Measurements from ENCODE around the gene LHFPL3. TPM values are rescaled to one million over a fixed set of nuclear protein-coding genes. Genes with fewer than 3 reads are reported as not detected.

LHFPL3 gene
- polyA plus RNA-seq, 1 donor from 2014 or later = 5.6 TPM

DNA sequence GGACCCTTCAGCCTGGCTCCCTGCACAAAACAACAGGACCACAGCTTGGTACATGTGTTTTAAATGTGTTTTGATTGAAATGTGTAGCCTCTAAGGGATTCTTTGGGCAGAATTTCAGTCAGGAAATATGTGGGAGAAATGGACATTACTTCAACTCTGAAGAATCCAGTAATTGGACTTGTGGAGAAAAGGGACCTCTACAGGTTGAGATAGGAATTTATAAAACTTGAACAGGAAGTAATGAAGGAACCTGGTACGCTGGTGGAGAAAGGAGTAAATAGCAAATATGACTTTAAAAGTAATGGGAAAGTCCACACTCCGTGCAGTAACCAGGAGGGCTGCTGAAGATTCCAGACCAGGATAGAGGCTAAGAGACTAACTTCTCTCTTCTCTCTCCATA, 220.5 kb downstream of the LHFPL3 start:
- H3F3A ChIP-seq (ENCODE audit: insufficient read depth, low read length, poor library complexity, severe bottlenecking) = no peaks in the 10 kb centered on the region
- H2AFZ ChIP-seq (ENCODE audit: low read depth, low read length) = no peak overlapping the region
- no peaks in the 10 kb centered on the region for H3K9me2 ChIP-seq (ENCODE audit: insufficient read depth, low read length)
- no peak overlapping the region for H3K4me2 ChIP-seq (ENCODE audit: low read length)
- no peaks in the 10 kb centered on the region for H3K79me2 ChIP-seq (replicated peaks; ENCODE audit: insufficient read depth, low read length)
- H3K4me3 ChIP-seq (ENCODE audit: low read length) = no peak overlapping the region
- H3K36me3 ChIP-seq (ENCODE audit: insufficient read depth, low read length) = no peaks in the 10 kb centered on the region
- H3K9ac ChIP-seq (ENCODE audit: low read length) = no peak overlapping the region
- H3K27me3 ChIP-seq (ENCODE audit: insufficient read depth, low read depth, low read length) = no peaks in the 10 kb centered on the region
- no peak for TF ChIP-seq EP300 (conservative IDR thresholded peaks at IDR 0.05; ENCODE audit: poor library complexity, severe bottlenecking)
- TF ChIP-seq RAD21 (conservative IDR thresholded peaks at IDR 0.05) = peak; percentile 20
- no peaks in the 10 kb centered on the region for H3K9me3 ChIP-seq (ENCODE audit: low read length)
- no peak overlapping the region for H3K27ac ChIP-seq (ENCODE audit: low read length)
- H4K20me1 ChIP-seq (ENCODE audit: insufficient read depth) = no peaks in the 10 kb centered on the region

GRCh38 chr7:104550362-104550761, 222.0 kb downstream of the LHFPL3 start:
- TF ChIP-seq POLR2AphosphoS5 (IDR thresholded peaks at IDR 0.05) (no peak), SMC3 (conservative IDR thresholded peaks at IDR 0.05; ENCODE audit: poor library complexity) (no peak), MXI1 (conservative IDR thresholded peaks at IDR 0.05; ENCODE audit: poor library complexity, severe bottlenecking) (no peak), EZH2 (IDR thresholded peaks at IDR 0.05; ENCODE audit: borderline replicate concordance, insufficient read depth, low read length, poor library complexity, severe bottlenecking) (no peak), RAD21 (conservative IDR thresholded peaks at IDR 0.05) (no peak), TAF1 (IDR thresholded peaks at IDR 0.05; ENCODE audit: low read depth) (no peak), EP300 (conservative IDR thresholded peaks at IDR 0.05; ENCODE audit: poor library complexity, severe bottlenecking) (no peak)
- TF ChIP-seq, protein P1, sequence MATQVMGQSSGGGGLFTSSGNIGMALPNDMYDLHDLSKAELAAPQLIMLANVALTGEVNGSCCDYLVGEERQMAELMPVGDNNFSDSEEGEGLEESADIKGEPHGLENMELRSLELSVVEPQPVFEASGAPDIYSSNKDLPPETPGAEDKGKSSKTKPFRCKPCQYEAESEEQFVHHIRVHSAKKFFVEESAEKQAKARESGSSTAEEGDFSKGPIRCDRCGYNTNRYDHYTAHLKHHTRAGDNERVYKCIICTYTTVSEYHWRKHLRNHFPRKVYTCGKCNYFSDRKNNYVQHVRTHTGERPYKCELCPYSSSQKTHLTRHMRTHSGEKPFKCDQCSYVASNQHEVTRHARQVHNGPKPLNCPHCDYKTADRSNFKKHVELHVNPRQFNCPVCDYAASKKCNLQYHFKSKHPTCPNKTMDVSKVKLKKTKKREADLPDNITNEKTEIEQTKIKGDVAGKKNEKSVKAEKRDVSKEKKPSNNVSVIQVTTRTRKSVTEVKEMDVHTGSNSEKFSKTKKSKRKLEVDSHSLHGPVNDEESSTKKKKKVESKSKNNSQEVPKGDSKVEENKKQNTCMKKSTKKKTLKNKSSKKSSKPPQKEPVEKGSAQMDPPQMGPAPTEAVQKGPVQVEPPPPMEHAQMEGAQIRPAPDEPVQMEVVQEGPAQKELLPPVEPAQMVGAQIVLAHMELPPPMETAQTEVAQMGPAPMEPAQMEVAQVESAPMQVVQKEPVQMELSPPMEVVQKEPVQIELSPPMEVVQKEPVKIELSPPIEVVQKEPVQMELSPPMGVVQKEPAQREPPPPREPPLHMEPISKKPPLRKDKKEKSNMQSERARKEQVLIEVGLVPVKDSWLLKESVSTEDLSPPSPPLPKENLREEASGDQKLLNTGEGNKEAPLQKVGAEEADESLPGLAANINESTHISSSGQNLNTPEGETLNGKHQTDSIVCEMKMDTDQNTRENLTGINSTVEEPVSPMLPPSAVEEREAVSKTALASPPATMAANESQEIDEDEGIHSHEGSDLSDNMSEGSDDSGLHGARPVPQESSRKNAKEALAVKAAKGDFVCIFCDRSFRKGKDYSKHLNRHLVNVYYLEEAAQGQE (IDR thresholded peaks at IDR 0.05; ENCODE audit: borderline replicate concordance) = no peak
- TF ChIP-seq, protein P2, sequence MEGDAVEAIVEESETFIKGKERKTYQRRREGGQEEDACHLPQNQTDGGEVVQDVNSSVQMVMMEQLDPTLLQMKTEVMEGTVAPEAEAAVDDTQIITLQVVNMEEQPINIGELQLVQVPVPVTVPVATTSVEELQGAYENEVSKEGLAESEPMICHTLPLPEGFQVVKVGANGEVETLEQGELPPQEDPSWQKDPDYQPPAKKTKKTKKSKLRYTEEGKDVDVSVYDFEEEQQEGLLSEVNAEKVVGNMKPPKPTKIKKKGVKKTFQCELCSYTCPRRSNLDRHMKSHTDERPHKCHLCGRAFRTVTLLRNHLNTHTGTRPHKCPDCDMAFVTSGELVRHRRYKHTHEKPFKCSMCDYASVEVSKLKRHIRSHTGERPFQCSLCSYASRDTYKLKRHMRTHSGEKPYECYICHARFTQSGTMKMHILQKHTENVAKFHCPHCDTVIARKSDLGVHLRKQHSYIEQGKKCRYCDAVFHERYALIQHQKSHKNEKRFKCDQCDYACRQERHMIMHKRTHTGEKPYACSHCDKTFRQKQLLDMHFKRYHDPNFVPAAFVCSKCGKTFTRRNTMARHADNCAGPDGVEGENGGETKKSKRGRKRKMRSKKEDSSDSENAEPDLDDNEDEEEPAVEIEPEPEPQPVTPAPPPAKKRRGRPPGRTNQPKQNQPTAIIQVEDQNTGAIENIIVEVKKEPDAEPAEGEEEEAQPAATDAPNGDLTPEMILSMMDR (IDR thresholded peaks at IDR 0.05; ENCODE audit: poor library complexity, severe bottlenecking) = no peak
- Histone ChIP-seq H3K27ac (ENCODE audit: low read length) (no peak overlapping the region), H3K4me3 (ENCODE audit: low read length) (no peak overlapping the region), H3K27me3 (ENCODE audit: insufficient read depth, low read depth, low read length) (no peaks in the 10 kb centered on the region), H3K4me2 (ENCODE audit: low read length) (no peak overlapping the region), H3F3A (ENCODE audit: insufficient read depth, low read length, poor library complexity, severe bottlenecking) (no peaks in the 10 kb centered on the region), H3K9ac (ENCODE audit: low read length) (no peak overlapping the region), H4K20me1 (ENCODE audit: insufficient read depth) (no peaks in the 10 kb centered on the region), H2AFZ (ENCODE audit: low read depth, low read length) (no peak overlapping the region), H3K79me2 (replicated peaks; ENCODE audit: insufficient read depth, low read length) (no peaks in the 10 kb centered on the region), H3K9me3 (ENCODE audit: low read length) (no peaks in the 10 kb centered on the region), H3K36me3 (ENCODE audit: insufficient read depth, low read length) (no peaks in the 10 kb centered on the region), H3K9me2 (ENCODE audit: insufficient read depth, low read length) (no peaks in the 10 kb centered on the region)

DNA sequence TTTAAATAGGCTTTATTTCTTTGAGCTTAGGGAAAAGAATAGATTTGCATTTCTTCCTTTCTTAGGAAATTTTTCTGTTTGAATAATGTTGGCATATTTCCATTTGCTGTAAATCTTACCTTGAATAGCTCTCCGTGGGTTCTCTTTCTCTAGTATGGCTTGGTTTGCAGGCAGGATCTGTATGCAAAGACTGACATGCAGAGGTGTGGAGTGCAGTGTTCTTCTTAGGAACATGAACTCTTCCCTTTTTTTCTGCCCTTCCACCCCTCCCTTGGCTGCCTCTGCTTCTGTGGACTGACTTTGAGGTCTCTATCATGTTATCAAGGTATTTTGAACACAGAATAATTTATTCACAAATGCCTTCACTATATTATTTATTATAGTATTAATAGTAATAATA, 222.8 kb downstream of the LHFPL3 start:
- Histone ChIP-seq H4K20me1 (ENCODE audit: insufficient read depth) (no peaks in the 10 kb centered on the region), H3K9ac (ENCODE audit: low read length) (no peak overlapping the region), H3K4me3 (ENCODE audit: low read length) (no peak overlapping the region), H3K27ac (ENCODE audit: low read length) (no peak overlapping the region), H2AFZ (ENCODE audit: low read depth, low read length) (no peak overlapping the region), H3K36me3 (ENCODE audit: insufficient read depth, low read length) (no peaks in the 10 kb centered on the region), H3K27me3 (ENCODE audit: insufficient read depth, low read depth, low read length) (no peaks in the 10 kb centered on the region), H3K9me3 (ENCODE audit: low read length) (no peaks in the 10 kb centered on the region), H3K9me2 (ENCODE audit: insufficient read depth, low read length) (no peaks in the 10 kb centered on the region), H3K79me2 (replicated peaks; ENCODE audit: insufficient read depth, low read length) (no peaks in the 10 kb centered on the region), H3F3A (ENCODE audit: insufficient read depth, low read length, poor library complexity, severe bottlenecking) (no peaks in the 10 kb centered on the region), H3K4me2 (ENCODE audit: low read length) (no peak overlapping the region)
- TF ChIP-seq MXI1 (conservative IDR thresholded peaks at IDR 0.05; ENCODE audit: poor library complexity, severe bottlenecking) (no peak), EZH2 (IDR thresholded peaks at IDR 0.05; ENCODE audit: borderline replicate concordance, insufficient read depth, low read length, poor library complexity, severe bottlenecking) (no peak), RAD21 (conservative IDR thresholded peaks at IDR 0.05) (no peak), TAF1 (IDR thresholded peaks at IDR 0.05; ENCODE audit: low read depth) (no peak), SMC3 (conservative IDR thresholded peaks at IDR 0.05; ENCODE audit: poor library complexity) (no peak), EP300 (conservative IDR thresholded peaks at IDR 0.05; ENCODE audit: poor library complexity, severe bottlenecking) (no peak), POLR2AphosphoS5 (IDR thresholded peaks at IDR 0.05) (no peak)
- TF ChIP-seq, protein P1 (IDR thresholded peaks at IDR 0.05; ENCODE audit: borderline replicate concordance) = no peak
- TF ChIP-seq, protein P2 (IDR thresholded peaks at IDR 0.05; ENCODE audit: poor library complexity, severe bottlenecking) = no peak
